B cell (primary cell): ENCODE measurements around the gene ERO1B. TPM values are rescaled to one million over a fixed set of nuclear protein-coding genes. Genes with fewer than 3 reads are reported as not detected.

Experiments used
- ATAC-seq: fragments of 200-7000 bp; cut with Tn5 transposase; one replicate; pipeline ENCODE4 v1.10.0; 2021; ENCODE audit warnings: low read depth, mild to moderate bottlenecking, moderate number of reproducible peaks, moderate library complexity
- CTCF ChIA-PET: fragments of 350-600 bp; sonication (Branson Sonifier 250); formaldehyde crosslinking; loops from one replicate; lab custom pipeline; 2021; ENCODE audit warnings: antibody characterized with exemption, inconsistent platforms; lab: Charles Lee
- POLR2A ChIA-PET: fragments of 350-600 bp; sonication (Branson Sonifier 250); formaldehyde crosslinking; loops from one replicate; lab custom pipeline; 2021; ENCODE audit warnings: antibody characterized with exemption; lab: Charles Lee
- DNase-seq: peaks from one replicate; pipeline ENCODE4 v3.0.0; 2013
- H2AFZ ChIP-seq: 2 replicates; pipeline ENCODE4 v1.6.1; 2012; ENCODE audit warnings: mild to moderate bottlenecking, low read depth, low read length; ENCODE audit not compliant: insufficient read depth, poor library complexity, severe bottlenecking
- H3K27ac ChIP-seq, 2 donors: 1 replicate in 1 of 2; 2 replicates in 1 of 2; pipeline ENCODE4 v1.5.1; 2012 to 2013; ENCODE audit warnings: low read length in 2 of 2, mild to moderate bottlenecking in 2 of 2, moderate library complexity in 1 of 2
- H3K27me3 ChIP-seq, 4 experiments: fragments of 200-600 bp in 1 of 4; sonication (generic) in 1 of 4; replicated peaks in 1 of 4; 1 replicate in 2 of 4; 2 replicates in 2 of 4; pipeline versions ENCODE4 v1.6.1 to v1.7.0; 2013 to 2016; ENCODE audit warnings: low read length in 3 of 4, mild to moderate bottlenecking in 2 of 4, mixed read lengths in 1 of 4, moderate library complexity in 1 of 4; ENCODE audit not compliant: insufficient read depth in 4 of 4, control insufficient read depth in 3 of 4; ENCODE audit errors: control extremely low read depth in 1 of 4
- H3K36me3 ChIP-seq, 2 experiments: replicated peaks in 1 of 2; 1 replicate in 1 of 2; 2 replicates in 1 of 2; pipeline versions ENCODE4 v1.6.1 to v1.7.1; 2013; ENCODE audit warnings: low read length in 1 of 2; ENCODE audit not compliant: insufficient read depth in 2 of 2, control insufficient read depth in 1 of 2; ENCODE audit errors: control extremely low read depth in 1 of 2, extremely low read depth in 1 of 2
- H3K4me1 ChIP-seq, 2 donors: fragments of 200-600 bp in 1 of 2; sonication (generic) in 1 of 2; 1 replicate in 1 of 2; 2 replicates in 1 of 2; pipeline versions ENCODE4 v1.5.1 to v1.6.1; 2013 to 2017; ENCODE audit warnings: low read length in 2 of 2; ENCODE audit not compliant: control insufficient read depth in 2 of 2, insufficient read depth in 2 of 2
- H3K4me2 ChIP-seq: replicated peaks from 2 replicates; pipeline ENCODE3; 2012; ENCODE audit warnings: mild to moderate bottlenecking, low read depth, low read length; ENCODE audit not compliant: poor library complexity, severe bottlenecking
- H3K4me3 ChIP-seq, 5 experiments: fragments of 200-600 bp in 1 of 5; sonication (generic) in 1 of 5; 1 replicate in 3 of 5; 2 replicates in 2 of 5; pipeline versions ENCODE4 v1.5.1 to v1.7.0; 2011 to 2016; ENCODE audit warnings: low read length in 4 of 5, mild to moderate bottlenecking in 4 of 5, low read depth in 2 of 5, control low read depth in 1 of 5, moderate library complexity in 1 of 5; ENCODE audit not compliant: insufficient read depth in 1 of 5; ENCODE audit errors: control extremely low read depth in 1 of 5, extremely low read depth in 1 of 5
- H3K79me2 ChIP-seq: fragments of 200-600 bp; sonication (generic); one replicate; pipeline ENCODE4 v1.6.0; 2016; ENCODE audit warnings: low read length; ENCODE audit not compliant: control insufficient read depth, insufficient read depth
- H3K9ac ChIP-seq: fragments of 200-600 bp; sonication (generic); 2 replicates; pipeline ENCODE4 v1.6.1; 2017; ENCODE audit warnings: mild to moderate bottlenecking, low read length, moderate library complexity
- H3K9me3 ChIP-seq, 3 donors: one replicate each; pipeline versions ENCODE4 v1.6.1 to v1.7.1; 2013; ENCODE audit warnings: low read length in 2 of 3; ENCODE audit not compliant: control insufficient read depth in 2 of 3, insufficient read depth in 1 of 3; ENCODE audit errors: control extremely low read depth in 1 of 3
- H4K20me1 ChIP-seq: 2 replicates; pipeline ENCODE4 v1.6.0; 2012; ENCODE audit warnings: mild to moderate bottlenecking, low read length; ENCODE audit not compliant: insufficient read depth, control insufficient read depth, poor library complexity, severe bottlenecking
- H3K27ac Mint-ChIP-seq: one replicate; pipeline ENCODE4 v1.8.0; 2021; ENCODE audit warnings: mixed read lengths
- H3K27me3 Mint-ChIP-seq: one replicate; pipeline ENCODE4 v1.8.0; 2021; ENCODE audit warnings: mixed read lengths
- H3K4me1 Mint-ChIP-seq: one replicate; pipeline ENCODE4 v1.8.0; 2021; ENCODE audit warnings: mixed read lengths
- H3K4me3 Mint-ChIP-seq: one replicate; pipeline ENCODE4 v1.8.0; 2021; ENCODE audit warnings: mixed read lengths
- H3K9me3 Mint-ChIP-seq: one replicate; pipeline ENCODE4 v1.8.0; 2022; ENCODE audit warnings: mixed read lengths; ENCODE audit not compliant: insufficient read depth
- CTCF ChIP-seq: fragments of 200-600 bp; IDR thresholded peaks from one replicate; pipeline ENCODE4 v1.8.0; 2022; ENCODE audit warnings: antibody characterized with exemption, mild to moderate bottlenecking
- EZH2 ChIP-seq: IDR thresholded peaks from 2 replicates; pipeline ENCODE4 v1.6.1; 2012; ENCODE audit warnings: borderline replicate concordance, low read depth, mild to moderate bottlenecking, moderate library complexity, low read length; ENCODE audit not compliant: insufficient read depth, poor library complexity, severe bottlenecking
- WGBS: methylation state at CpG from one replicate; pipeline ENCODE4 v1.1.5; 2013; ENCODE audit warnings: missing lambda C conversion rate; ENCODE audit not compliant: insufficient coverage; 5-methylcytosine and 5-hydroxymethylcytosine counted together
- intact Hi-C: fragments of 100-400 bp; cut with micrococcal nuclease; formaldehyde crosslinking; loops from one replicate; pipeline ENCODE4 v1.10.0; 2022
- polyA plus RNA-seq: library from polyadenylated mRNA; depleted of rRNA; stranded (reverse); fragments of >200 nt; gene quantifications from 2 replicates; pipeline ENCODE4 v1.2.3, GENCODE V29; 2012
- total RNA-seq, 2 donors: library from RNA; stranded (reverse); fragments of 120-200 nt in 1 of 2; gene quantifications; 1 replicate in 1 of 2; 2 replicates in 1 of 2; pipeline versions ENCODE4 v1.2.3 to v1.2.4, GENCODE V29; 2013 to 2022

Gene ERO1B
- total and polyA plus RNA-seq, 2 donors (not counting 1 experiment from before 2014, with no cell fraction given): 5.1 to 25.6 TPM

GRCh38 chr1:236176337-236177336 is 105.1 kb downstream of the ERO1B start:
- no peak overlapping the region for H3K27ac Mint-ChIP-seq
- WGBS: 97% methylated on average over 12 of the region's 18 CpGs

More at GRCh38 chr1:236176337-236177336, 105.1 kb downstream of the ERO1B start:
- H3K27me3 Mint-ChIP-seq: no peaks in the 10 kb centered on the region
- ChIA-PET CTCF (no interaction called here), POLR2A (no interaction called here)
- no peak overlapping the region for H3K9ac ChIP-seq
- H3K4me1 ChIP-seq: peaks cover 0 to 7% of the 10 kb centered on the region in 2 donors
- no peaks in the 10 kb centered on the region for H3K27me3 ChIP-seq
- no peak for ATAC-seq
- H3K4me2 ChIP-seq: no peak overlapping the region
- no peaks in the 10 kb centered on the region for H4K20me1 ChIP-seq
- H3K4me3 Mint-ChIP-seq: no peak overlapping the region
- no peak overlapping the region for H3K4me3 ChIP-seq
- H3K9me3 ChIP-seq: no peaks in the 10 kb centered on the region
- intact Hi-C loops: no loop called here
- no peaks in the 10 kb centered on the region for H3K9me3 Mint-ChIP-seq
- peaks cover 10% of the 10 kb centered on the region for H3K4me1 Mint-ChIP-seq
- no peak for DNase-seq
- H2AFZ ChIP-seq: no peak overlapping the region
- H3K36me3 ChIP-seq: no peaks in the 10 kb centered on the region
- TF ChIP-seq EZH2 (no peak), CTCF (no peak)
- H3K27ac ChIP-seq: no peak overlapping the region
- no peaks in the 10 kb centered on the region for H3K79me2 ChIP-seq
